K562 (cell line): ENCODE results near the gene TMEM143. TPM values are rescaled to one million over a fixed set of nuclear protein-coding genes. Genes with fewer than 3 reads are reported as not detected.

Source experiments
- ARNT ChIP-seq, 2 experiments: fragments of 450-650 bp; IDR thresholded peaks; 2 replicates each; pipeline ENCODE4 v1.6.1; 2016; ENCODE audit warnings: mild to moderate bottlenecking in 1 of 2
- ATF3 ChIP-seq, 2 experiments: fragments of 450-650 bp in 1 of 2; sonication (generic) in 1 of 2; formaldehyde crosslinking in 1 of 2; IDR thresholded peaks in 1 of 2; conservative IDR thresholded peaks in 1 of 2; 2 replicates each; pipeline versions ENCODE4 v1.6.1 to v1.8.1; 2016 to 2023; ENCODE audit warnings: mild to moderate bottlenecking in 2 of 2, moderate library complexity in 2 of 2, inconsistent platforms in 1 of 2, missing genetic modification reagents in 1 of 2
- CEBPG ChIP-seq, 3 experiments: fragments of 200-800 bp in 1 of 3; sonication (Bioruptor generic) in 1 of 3; sonication (generic) in 1 of 3; formaldehyde crosslinking in 1 of 3; IDR thresholded peaks in 2 of 3; conservative IDR thresholded peaks in 1 of 3; 2 replicates each; pipeline versions ENCODE4 v1.6.1 to v1.8.0; 2016 to 2022; ENCODE audit warnings: missing compliant biosample characterization in 2 of 3, missing genetic modification characterization in 2 of 3, mild to moderate bottlenecking in 1 of 3, missing genetic modification reagents in 1 of 3
- CSDE1 ChIP-seq, 2 experiments: fragments of 450-650 bp; IDR thresholded peaks; 2 replicates each; pipeline ENCODE4 v1.6.1; 2016; ENCODE audit warnings: mild to moderate bottlenecking in 1 of 2
- DPF2 ChIP-seq: fragments of 450-650 bp; IDR thresholded peaks from 2 replicates; pipeline ENCODE4 v1.6.1; 2016
- E2F4 ChIP-seq: sonication (generic); formaldehyde crosslinking; IDR thresholded peaks from 2 replicates; pipeline ENCODE4 v1.8.0; 2022; ENCODE audit warnings: mild to moderate bottlenecking, low read depth, missing genetic modification reagents
- FOSL1 ChIP-seq: fragments of 200-800 bp; sonication (Bioruptor generic); conservative IDR thresholded peaks from 2 replicates; pipeline ENCODE4 v1.6.1; 2016; ENCODE audit warnings: missing genetic modification characterization, missing compliant biosample characterization
- HCFC1 ChIP-seq: IDR thresholded peaks from 2 replicates; pipeline ENCODE4 v1.6.1; 2012; ENCODE audit warnings: low read depth, low read length, improper control_type of control experiment
- JUNB ChIP-seq: fragments of 450-650 bp; formaldehyde crosslinking; conservative IDR thresholded peaks from 2 replicates; pipeline ENCODE4 v1.4.0; 2020; ENCODE audit warnings: mild to moderate bottlenecking
- KDM5B ChIP-seq: fragments of 200-600 bp; sonication (generic); IDR thresholded peaks from 2 replicates; pipeline ENCODE4 v1.6.1; 2012; ENCODE audit warnings: low read depth, mild to moderate bottlenecking, moderate library complexity, low read length, control low read depth, inconsistent platforms; ENCODE audit not compliant: insufficient replicate concordance
- MYNN ChIP-seq, 2 experiments: sonication (generic); formaldehyde crosslinking in 1 of 2; IDR thresholded peaks; 2 replicates each; pipeline versions ENCODE4 v1.5.0 to v1.6.1; 2016 to 2020; ENCODE audit warnings: antibody characterized with exemption in 1 of 2, missing genetic modification reagents in 1 of 2
- PHF8 ChIP-seq: fragments of 200-600 bp; sonication (generic); IDR thresholded peaks from 2 replicates; pipeline ENCODE4 v1.6.1; 2012; ENCODE audit warnings: mixed run types, mild to moderate bottlenecking, inconsistent platforms, low read length, moderate library complexity, borderline replicate concordance
- POLR2G ChIP-seq: fragments of 200-400 bp; formaldehyde crosslinking; IDR thresholded peaks from 2 replicates; pipeline ENCODE4 v1.6.1; 2017; ENCODE audit warnings: low read depth, mild to moderate bottlenecking, antibody characterized with exemption, low read length, moderate library complexity
- PRMT5 ChIP-seq: sonication (generic); formaldehyde crosslinking; IDR thresholded peaks from 2 replicates; pipeline ENCODE4 v1.5.0; 2020; ENCODE audit warnings: missing genetic modification reagents
- SETDB1 ChIP-seq: IDR thresholded peaks from one replicate; pipeline ENCODE4 v1.6.1; 2012; ENCODE audit warnings: low read length, control low read depth, inconsistent platforms
- SP1 ChIP-seq: sonication (generic); formaldehyde crosslinking; IDR thresholded peaks from 2 replicates; pipeline ENCODE4 v1.8.1; 2022; ENCODE audit warnings: mild to moderate bottlenecking, missing genetic modification reagents
- TAF9B ChIP-seq: fragments of 450-650 bp; IDR thresholded peaks from 2 replicates; pipeline ENCODE4 v1.6.1; 2018; ENCODE audit warnings: mild to moderate bottlenecking; ENCODE audit not compliant: partially characterized antibody
- TEAD2 ChIP-seq: fragments of 450-650 bp; IDR thresholded peaks from 2 replicates; pipeline ENCODE4 v1.6.1; 2016; ENCODE audit warnings: missing genetic modification characterization, control low read depth, missing compliant biosample characterization
- ZBTB26 ChIP-seq: fragments of 450-650 bp; formaldehyde crosslinking; IDR thresholded peaks from 2 replicates; pipeline ENCODE4 v1.4.0; 2022; ENCODE audit warnings: missing genetic modification characterization
- ZNF146 ChIP-seq: IDR thresholded peaks from one replicate; pipeline ENCODE4 v1.6.1; 2018; ENCODE audit warnings: missing compliant biosample characterization; ENCODE audit not compliant: unreplicated experiment
- ZNF408 ChIP-seq: fragments of 250-450 bp; sonication (Bioruptor Pico); IDR thresholded peaks from 2 replicates; pipeline ENCODE4 v1.4.0; 2020; ENCODE audit warnings: low read depth, mild to moderate bottlenecking, moderate library complexity
- ZNF766 ChIP-seq: fragments of 200-800 bp; sonication (Bioruptor generic); conservative IDR thresholded peaks from 2 replicates; pipeline ENCODE4 v1.6.1; 2016; ENCODE audit warnings: missing genetic modification characterization, missing compliant biosample characterization
- ZSCAN32 ChIP-seq: fragments of 450-650 bp; formaldehyde crosslinking; IDR thresholded peaks from 2 replicates; pipeline ENCODE4 v1.4.0; 2020; ENCODE audit warnings: mild to moderate bottlenecking, moderate library complexity
- polyA plus RNA-seq, 8 experiments: library from polyadenylated mRNA; depleted of rRNA in 4 of 8; stranded (reverse) in 5 of 8; unstranded in 3 of 8; fragments of >200 nt; fragmentation: Nextera tagmentation in 2 of 8; fragmentation: Illumina TruSeq in 1 of 8; extraction: Ambion mirVana in 2 of 8; extraction: Trizol in 1 of 8; gene quantifications; 2 replicates each; pipeline versions ENCODE4 v1.2.1 to v1.2.3, GENCODE V29; 2011 to 2014; ENCODE audit warnings: inconsistent platforms in 1 of 8, missing spikeins in 1 of 8
- total RNA-seq, 7 experiments: library from RNA; depleted of rRNA in 6 of 7; stranded (reverse); fragments of >200 nt in 6 of 7; fragmentation: Illumina TruSeq in 2 of 7; extraction: Trizol in 2 of 7; gene quantifications; 2 replicates each; pipeline versions ENCODE4 v1.2.1 to v1.2.3, GENCODE V29; 2011 to 2021; ENCODE audit warnings: low replicate concordance in 1 of 7

The TMEM143 gene
- total and polyA plus RNA-seq, 9 of the 15 experiments (the other 6 are each of a cell fraction or from before 2014, with no cell fraction given) = 0.66 to 8.8 (median 4.3) TPM

GRCh38 chr19:48398375-48399235 is 34.9 kb upstream of the TMEM143 start (continued):
- 0 out of 2 replicates have a peak, but pooled peaks have one; percentile 3 for TF ChIP-seq CEBPG (CRISPR knock-in tag; IDR thresholded peaks at IDR 0.05)
- TF ChIP-seq CEBPG (tag; conservative IDR thresholded peaks at IDR 0.05 in 1 of 2, IDR thresholded peaks at IDR 0.05 in 1 of 2) = no peak
- no peak for TF ChIP-seq ATF3 (IDR thresholded peaks at IDR 0.05)
- TF ChIP-seq ATF3 (CRISPR knock-in tag; conservative IDR thresholded peaks at IDR 0.05) = no peak
- 0 out of 2 replicates have a peak, but pooled peaks have one; percentile 25 for TF ChIP-seq FOSL1 (tag)
- TF ChIP-seq POLR2G = peak; percentile 85
- TF ChIP-seq ARNT (IDR thresholded peaks at IDR 0.05) = no peak
- TF ChIP-seq KDM5B = peak; percentile 93
- TF ChIP-seq CSDE1 (IDR thresholded peaks at IDR 0.05) = no peak
- no peak for TF ChIP-seq E2F4 (CRISPR knock-in tag)
- TF ChIP-seq PHF8 = peak; percentile 89; the same call in 1 of the 2 replicates
- no peak for TF ChIP-seq ZNF146 (CRISPR knock-in tag)
- peak; percentile 49; the same call in 1 of the 2 replicates for TF ChIP-seq HCFC1
- peak; percentile 29 for TF ChIP-seq TAF9B
- TF ChIP-seq JUNB (CRISPR knock-in tag) = no peak
- TF ChIP-seq ZSCAN32 (CRISPR knock-in tag) = no peak
- TF ChIP-seq DPF2 = no peak
- TF ChIP-seq MYNN (IDR thresholded peaks at IDR 0.05) = no peak
- TF ChIP-seq MYNN (CRISPR knock-in tag; IDR thresholded peaks at IDR 0.05) = no peak
- TF ChIP-seq ZBTB26 (CRISPR knock-in tag) = peak; percentile 85; the same call in 1 of the 2 replicates
- TF ChIP-seq PRMT5 = no peak
- TF ChIP-seq ZNF766 = peak; percentile 98
- peak; percentile 33 for TF ChIP-seq SP1 (CRISPR knock-in tag)
- TF ChIP-seq SETDB1 = no peak
- TF ChIP-seq TEAD2 = no peak
- no peak for TF ChIP-seq ZNF408
